Activated gamma-delta T cell (primary cell): ENCODE data around the gene PMEPA1.

Experiments
- DNase-seq: peaks from one replicate; lab custom pipeline; 2025; lab: John Stamatoyannopoulos, UW

The PMEPA1 gene

GRCh38 chr20:57661746-57662455, 47.9 kb downstream of the PMEPA1 start:
- DNase-seq: no peak

- no peak for DNase-seq
Measured at GRCh38 chr20:57660922-57661745, 48.7 kb downstream of the PMEPA1 start.

GRCh38 chr20:57660181-57660921, 49.5 kb downstream of the PMEPA1 start:
- no peak for DNase-seq

GRCh38 chr20:57659517-57660180, 50.2 kb downstream of the PMEPA1 start:
- DNase-seq: no peak

- no peak for DNase-seq
Measured at GRCh38 chr20:57658833-57659516, 50.8 kb downstream of the PMEPA1 start.

- DNase-seq: no peak
Measured at GRCh38 chr20:57658447-57658832, 51.4 kb downstream of the PMEPA1 start.

GRCh38 chr20:57657535-57658446, 52.0 kb downstream of the PMEPA1 start:
- DNase-seq: no peak

- no peak for DNase-seq
Measured at GRCh38 chr20:57656821-57657534, 52.8 kb downstream of the PMEPA1 start.

- no peak for DNase-seq
Measured at GRCh38 chr20:57656252-57656820, 53.5 kb downstream of the PMEPA1 start.

GRCh38 chr20:57655809-57656155, 54.0 kb downstream of the PMEPA1 start:
- DNase-seq: no peak

GRCh38 chr20:57654998-57655808, 54.6 kb downstream of the PMEPA1 start:
- no peak for DNase-seq

GRCh38 chr20:57654363-57654997, 55.3 kb downstream of the PMEPA1 start:
- no peak for DNase-seq

- DNase-seq: no peak
Measured at GRCh38 chr20:57653910-57654309, 55.9 kb downstream of the PMEPA1 start.

- no peak for DNase-seq
Measured at GRCh38 chr20:57653546-57653900, 56.3 kb downstream of the PMEPA1 start.

GRCh38 chr20:57652606-57653545, 56.9 kb downstream of the PMEPA1 start:
- DNase-seq: no peak

- DNase-seq: no peak
Measured at GRCh38 chr20:57651881-57652605, 57.8 kb downstream of the PMEPA1 start.
